ENCODE data around the gene PLD1.

PLD1 gene

GRCh38 chr3:171727288-171727687 is 83.0 kb downstream of the PLD1 start:
- no peaks in the 10 kb centered on the region for H3K27me3 ChIP-seq (ENCODE audit: insufficient read depth, poor library complexity, severe bottlenecking)
- TF ChIP-seq GABPA (IDR thresholded peaks at IDR 0.05; ENCODE audit: low read depth) (no peak), POLR2AphosphoS5 (IDR thresholded peaks at IDR 0.05; ENCODE audit: low read depth) (no peak), REST (IDR thresholded peaks at IDR 0.05; ENCODE audit: insufficient replicate concordance, low read depth) (no peak), SPI1 (IDR thresholded peaks at IDR 0.05; ENCODE audit: borderline replicate concordance, low read depth) (no peak), CTCF (IDR thresholded peaks at IDR 0.05; ENCODE audit: insufficient read depth, low read length) (no peak)
- no peak overlapping the region for H3K4me3 ChIP-seq (replicated peaks; ENCODE audit: insufficient read depth, low read length)
- DNase-seq (ENCODE audit: low read depth in 1 of 2, low spot score in 1 of 2): no peak
- H3K27ac ChIP-seq (replicated peaks): no peak overlapping the region

GRCh38 chr3:171718493-171719185 is 91.6 kb downstream of the PLD1 start:
- H3K27me3 ChIP-seq (ENCODE audit: insufficient read depth, poor library complexity, severe bottlenecking): no peaks in the 10 kb centered on the region
- no peak for DNase-seq (ENCODE audit: low read depth in 1 of 2, low spot score in 1 of 2)
- TF ChIP-seq POLR2AphosphoS5 (IDR thresholded peaks at IDR 0.05; ENCODE audit: low read depth) (no peak), CTCF (IDR thresholded peaks at IDR 0.05; ENCODE audit: insufficient read depth, low read length) (no peak), SPI1 (IDR thresholded peaks at IDR 0.05; ENCODE audit: borderline replicate concordance, low read depth) (no peak), REST (IDR thresholded peaks at IDR 0.05; ENCODE audit: insufficient replicate concordance, low read depth) (no peak), GABPA (IDR thresholded peaks at IDR 0.05; ENCODE audit: low read depth) (no peak)
- H3K4me3 ChIP-seq (replicated peaks; ENCODE audit: insufficient read depth, low read length): no peak overlapping the region
- no peak overlapping the region for H3K27ac ChIP-seq (replicated peaks)

GRCh38 chr3:171715155-171715554 is 95.1 kb downstream of the PLD1 start:
- DNase-seq (ENCODE audit: low read depth in 1 of 2, low spot score in 1 of 2): no peak
- no peak for TF ChIP-seq SPI1 (IDR thresholded peaks at IDR 0.05; ENCODE audit: borderline replicate concordance, low read depth)
- no peak for TF ChIP-seq CTCF (IDR thresholded peaks at IDR 0.05; ENCODE audit: insufficient read depth, low read length)
- TF ChIP-seq REST (IDR thresholded peaks at IDR 0.05; ENCODE audit: insufficient replicate concordance, low read depth): no peak
- no peak for TF ChIP-seq GABPA (IDR thresholded peaks at IDR 0.05; ENCODE audit: low read depth)
- TF ChIP-seq POLR2AphosphoS5 (IDR thresholded peaks at IDR 0.05; ENCODE audit: low read depth): no peak

More at GRCh38 chr3:171715155-171715554, 95.1 kb downstream of the PLD1 start:
- Histone ChIP-seq H3K27ac (replicated peaks) (no peak overlapping the region), H3K27me3 (ENCODE audit: insufficient read depth, poor library complexity, severe bottlenecking) (no peaks in the 10 kb centered on the region), H3K4me3 (replicated peaks; ENCODE audit: insufficient read depth, low read length) (no peak overlapping the region)

Data from HL-60 (cell line).